ENCODE results near the gene RTP1.

Gene RTP1

DNA sequence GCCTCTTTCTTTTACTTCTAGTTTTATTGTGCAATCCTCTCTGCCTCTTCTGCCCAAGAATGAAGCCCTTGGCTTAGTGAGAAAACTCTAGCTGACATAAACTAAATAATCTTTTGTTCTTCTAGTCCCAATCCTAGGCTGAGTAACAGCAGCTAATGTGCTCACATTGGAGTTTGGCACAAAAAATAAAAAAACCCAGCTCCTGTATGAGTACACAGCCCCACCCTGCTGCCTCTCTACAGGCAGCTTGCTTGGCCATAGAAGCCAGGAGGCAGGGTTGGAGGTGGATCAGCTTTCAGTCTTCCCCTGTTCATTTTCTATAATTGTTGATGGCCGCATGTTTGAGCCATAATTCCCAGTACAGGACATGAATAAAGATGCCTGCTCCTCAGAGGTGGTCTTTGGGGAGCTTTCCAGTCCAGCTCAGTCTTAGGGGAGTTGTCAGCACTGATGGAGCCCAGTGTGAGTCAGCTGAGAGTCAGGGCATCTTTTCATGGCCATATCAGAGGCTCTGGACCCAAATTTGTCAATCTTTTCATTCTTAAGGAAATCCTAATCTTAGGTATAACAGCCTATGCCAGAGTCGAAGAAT lies 46.7 kb downstream of the RTP1 start:
- no peak for DNase-seq

DNA sequence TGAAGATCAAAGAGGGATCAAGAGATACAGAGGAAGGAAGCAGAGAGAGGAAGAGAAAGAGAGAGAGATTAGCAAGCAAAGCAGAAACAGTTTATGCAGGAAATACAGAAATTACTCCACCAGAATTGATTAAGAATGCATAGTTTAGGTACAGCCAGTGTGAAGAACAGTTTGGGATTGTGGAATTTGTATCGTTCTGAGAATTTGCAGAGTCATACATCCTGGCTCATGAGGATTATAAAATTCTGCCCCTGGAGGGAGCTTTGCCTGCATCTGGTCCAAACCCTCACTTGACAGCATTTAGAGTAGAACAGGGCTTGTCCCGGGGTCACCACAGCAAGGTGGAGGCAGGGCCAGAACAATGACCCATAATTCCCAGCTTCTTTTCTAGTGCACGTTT lies 50.1 kb downstream of the RTP1 start:
- DNase-seq, result no peak
